Gastrocnemius medialis (tissue), 4 donors: ENCODE data around the gene OVCH2. TPM values are rescaled to one million over a fixed set of nuclear protein-coding genes. Genes with fewer than 3 reads are reported as not detected.

Source experiments
- ATAC-seq, 2 donors: fragments of 150-250 bp; one replicate each; pipeline ENCODE4 v1.9.1; 2016
- DNase-seq, 2 donors: peaks; one replicate each; pipeline ENCODE4 v3.0.0-alpha.2; 2019
- H3K27ac ChIP-seq, 4 donors: fragments of 200-600 bp; sonication (generic); 1 replicate in 1 of 4; 2 replicates in 3 of 4; pipeline ENCODE4 v1.5.1; 2016 to 2018; ENCODE audit warnings: mild to moderate bottlenecking in 2 of 4, moderate library complexity in 1 of 4
- H3K27me3 ChIP-seq, 3 donors: fragments of 200-600 bp; sonication (generic) in 2 of 3; 1 replicate in 1 of 3; 2 replicates in 2 of 3; pipeline versions ENCODE4 v1.5.1 to v1.6.0; 2016 to 2019; ENCODE audit warnings: mild to moderate bottlenecking in 1 of 3, moderate library complexity in 1 of 3
- H3K36me3 ChIP-seq, 2 donors: fragments of 200-600 bp; sonication (generic) in 1 of 2; one replicate each; pipeline ENCODE4 v1.5.1; 2017 to 2018
- H3K4me1 ChIP-seq, 2 donors: fragments of 200-600 bp; sonication (generic) in 1 of 2; one replicate each; pipeline ENCODE4 v1.5.1; 2016 to 2017; ENCODE audit warnings: mild to moderate bottlenecking in 2 of 2
- H3K4me3 ChIP-seq, 4 donors: fragments of 200-600 bp; sonication (generic) in 3 of 4; 1 replicate in 1 of 4; 2 replicates in 3 of 4; pipeline ENCODE4 v1.5.1; 2016 to 2019; ENCODE audit warnings: mild to moderate bottlenecking in 2 of 4
- H3K9me3 ChIP-seq, 3 donors: fragments of 200-600 bp; sonication (generic) in 2 of 3; 1 replicate in 1 of 3; 2 replicates in 2 of 3; pipeline ENCODE4 v1.5.1; 2016 to 2019
- POLR2A ChIP-seq, 2 donors: fragments of 450-650 bp; IDR thresholded peaks; one replicate each; pipeline ENCODE4 v1.6.1; 2017; ENCODE audit warnings: antibody characterized with exemption in 2 of 2, mild to moderate bottlenecking in 2 of 2, moderate library complexity in 2 of 2
- in situ Hi-C, 4 donors: fragments of 200-750 bp; cut with MboI; loops; one replicate each; pipeline versions ENCODE4 v1.15.0 to v1.8.0; 2017; ENCODE audit warnings: low sequenced_read_pairs in 4 of 4
- intact Hi-C: fragments of 100-400 bp; cut with DNase I; formaldehyde crosslinking; loops from one replicate; pipeline ENCODE4 v1.15.1; 2023; ENCODE audit warnings: low total_unique reads
- total RNA-seq, 4 donors: library from RNA; depleted of rRNA; stranded (reverse); fragments of >200 nt; gene quantifications; one replicate each; pipeline versions ENCODE4 v1.1.0 to v1.2.3, GENCODE V29; 2016
- TF ChIP-seq, protein P1 (sequence below), 5 experiments: fragments of 450-650 bp in 3 of 5; fragments of 200-600 bp in 2 of 5; sonication (generic) in 2 of 5; IDR thresholded peaks in 4 of 5; conservative IDR thresholded peaks in 1 of 5; 1 replicate in 4 of 5; 2 replicates in 1 of 5; pipeline ENCODE4 v1.5.1; 2016 to 2019; ENCODE audit warnings: antibody characterized with exemption in 5 of 5, mild to moderate bottlenecking in 3 of 5, moderate library complexity in 3 of 5

OVCH2 gene
- total RNA-seq, 4 donors from 2014 or later: not detected

DNA sequence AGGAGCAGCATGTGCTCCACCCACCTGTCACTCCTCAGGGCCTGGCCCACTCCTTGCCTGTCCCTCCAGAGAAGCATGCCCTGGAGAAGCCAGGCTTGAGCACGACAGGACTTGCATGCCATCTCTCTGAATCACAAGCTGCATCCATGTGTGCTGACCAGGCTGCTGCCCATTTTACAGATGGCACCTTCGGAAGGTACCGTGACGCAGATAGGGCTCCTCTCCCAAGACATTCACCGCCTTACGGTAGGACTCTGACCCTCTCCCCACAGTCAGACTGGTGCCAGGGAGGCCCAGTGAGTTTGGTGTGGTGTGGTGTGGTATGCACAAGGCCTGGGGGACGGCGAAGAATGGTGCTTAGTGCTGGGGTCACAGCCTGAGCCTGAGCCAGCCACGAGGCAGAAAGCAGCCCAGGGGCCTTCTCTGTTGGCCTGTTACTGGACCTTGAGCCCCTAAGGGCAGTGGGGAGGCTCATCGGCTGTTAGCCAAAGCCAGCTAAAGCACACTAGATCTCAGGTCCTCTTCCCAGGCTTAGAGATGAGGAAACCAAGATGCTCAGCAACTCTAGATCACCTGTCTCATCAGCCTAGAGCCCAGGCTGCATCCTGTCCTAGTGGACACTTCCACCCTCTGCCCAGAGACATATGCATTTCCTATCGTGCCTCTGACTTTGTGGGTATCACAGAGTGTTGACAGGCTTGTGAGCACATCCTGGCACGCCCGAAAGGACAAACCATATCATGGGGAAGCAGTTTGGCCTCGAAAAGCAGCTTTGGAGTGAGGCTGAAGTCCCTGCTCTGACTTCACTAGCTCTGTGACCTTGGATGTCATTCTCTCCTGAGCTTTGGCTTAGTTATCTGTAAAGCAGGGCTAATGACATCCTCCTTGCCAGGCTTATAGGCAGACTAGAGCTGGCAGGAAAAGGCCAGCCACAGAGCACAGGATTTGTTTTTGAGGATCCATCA is 50.7 kb downstream of the OVCH2 start:
- in situ Hi-C loops: loop anchor here in 1 of 4 donors (10.0 kb wide), 1 partner anchor 81 kb away; no protein-coding TSS in a partner anchor
- H3K36me3 ChIP-seq: peaks cover 0 to 54% of the 10 kb centered on the region in 2 donors
- intact Hi-C loops: no loop called here

DNA sequence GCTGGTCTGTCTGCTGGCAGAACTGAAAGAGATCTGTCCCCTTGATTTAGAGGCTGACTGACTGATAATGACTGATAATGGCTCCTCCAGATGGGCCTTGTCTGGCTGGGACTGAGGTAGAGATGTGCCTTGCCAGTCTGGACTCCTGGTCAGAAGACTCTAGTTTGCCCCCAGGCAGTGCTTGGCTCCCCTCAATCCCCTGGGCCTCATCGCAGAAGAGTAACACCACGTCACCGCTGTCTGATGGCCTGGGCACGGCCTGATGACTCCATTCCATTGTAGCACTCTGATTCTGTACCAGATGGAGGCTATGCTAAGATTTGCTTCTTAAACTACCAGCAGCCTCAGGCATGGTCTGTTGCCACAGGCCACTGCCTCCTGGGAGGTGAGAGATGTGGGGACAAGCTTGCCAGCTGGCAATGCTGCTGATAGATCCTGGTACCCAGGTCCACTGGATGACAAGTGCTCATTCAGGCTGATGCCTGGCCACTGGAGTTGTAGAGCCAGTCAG is 52.0 kb downstream of the OVCH2 start:
- ATAC-seq (no peak), DNase-seq (no peak)
- Histone ChIP-seq H3K4me3 (no peak overlapping the region), H3K36me3 (peaks cover 0 to 67% of the 10 kb centered on the region in 2 donors), H3K27me3 (no peaks in the 10 kb centered on the region), H3K4me1 (no peaks in the 10 kb centered on the region), H3K9me3 (no peaks in the 10 kb centered on the region), H3K27ac (no peak overlapping the region)
- in situ Hi-C loops: loop anchor here (5.0 to 10.0 kb wide), 2 partner anchors 79 to 82 kb away; no protein-coding TSS in a partner anchor
- intact Hi-C loops: no loop called here
- TF ChIP-seq, protein P1, sequence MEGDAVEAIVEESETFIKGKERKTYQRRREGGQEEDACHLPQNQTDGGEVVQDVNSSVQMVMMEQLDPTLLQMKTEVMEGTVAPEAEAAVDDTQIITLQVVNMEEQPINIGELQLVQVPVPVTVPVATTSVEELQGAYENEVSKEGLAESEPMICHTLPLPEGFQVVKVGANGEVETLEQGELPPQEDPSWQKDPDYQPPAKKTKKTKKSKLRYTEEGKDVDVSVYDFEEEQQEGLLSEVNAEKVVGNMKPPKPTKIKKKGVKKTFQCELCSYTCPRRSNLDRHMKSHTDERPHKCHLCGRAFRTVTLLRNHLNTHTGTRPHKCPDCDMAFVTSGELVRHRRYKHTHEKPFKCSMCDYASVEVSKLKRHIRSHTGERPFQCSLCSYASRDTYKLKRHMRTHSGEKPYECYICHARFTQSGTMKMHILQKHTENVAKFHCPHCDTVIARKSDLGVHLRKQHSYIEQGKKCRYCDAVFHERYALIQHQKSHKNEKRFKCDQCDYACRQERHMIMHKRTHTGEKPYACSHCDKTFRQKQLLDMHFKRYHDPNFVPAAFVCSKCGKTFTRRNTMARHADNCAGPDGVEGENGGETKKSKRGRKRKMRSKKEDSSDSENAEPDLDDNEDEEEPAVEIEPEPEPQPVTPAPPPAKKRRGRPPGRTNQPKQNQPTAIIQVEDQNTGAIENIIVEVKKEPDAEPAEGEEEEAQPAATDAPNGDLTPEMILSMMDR (IDR thresholded peaks at IDR 0.05 in 4 of 5, conservative IDR thresholded peaks at IDR 0.05 in 1 of 5): no peak
- TF ChIP-seq POLR2A (IDR thresholded peaks at IDR 0.05): no peak

More for the DNA sequence above, 50.7 kb downstream of the OVCH2 start:
- H3K4me1 ChIP-seq: no peaks in the 10 kb centered on the region
- no peak for ATAC-seq
- no peak for DNase-seq
- H3K27me3 ChIP-seq: no peaks in the 10 kb centered on the region
- peak overlapping the region in 1 of 4 donors; percentile 9 for H3K27ac ChIP-seq
- TF ChIP-seq POLR2A (IDR thresholded peaks at IDR 0.05): no peak
- TF ChIP-seq, protein P1 (IDR thresholded peaks at IDR 0.05 in 4 of 5, conservative IDR thresholded peaks at IDR 0.05 in 1 of 5): no peak
- no peaks in the 10 kb centered on the region for H3K9me3 ChIP-seq
- no peak overlapping the region for H3K4me3 ChIP-seq

DNA sequence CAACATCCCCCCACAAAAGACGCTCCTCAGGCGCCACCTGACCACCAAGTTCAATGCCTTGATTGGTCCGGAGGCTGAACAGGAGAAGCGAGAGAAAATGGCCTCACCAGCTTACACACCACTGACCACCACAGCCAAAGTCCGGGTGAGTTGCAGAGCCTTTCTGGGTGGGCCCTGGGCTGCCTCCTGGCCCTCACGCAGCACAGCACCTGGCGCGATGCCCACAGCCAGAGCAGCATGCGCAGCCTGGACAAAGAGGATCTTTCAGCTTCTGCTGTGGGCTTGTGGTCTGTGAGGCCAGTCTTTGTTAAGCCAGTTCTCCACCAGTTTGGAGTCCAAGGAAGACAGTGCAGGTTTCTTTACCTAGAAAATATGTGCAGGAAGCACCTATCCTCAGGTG is 54.6 kb downstream of the OVCH2 start:
- H3K27me3 ChIP-seq: no peaks in the 10 kb centered on the region
- DNase-seq (no peak), ATAC-seq (no peak)
- no peak for TF ChIP-seq POLR2A (IDR thresholded peaks at IDR 0.05)
- TF ChIP-seq, protein P1 (IDR thresholded peaks at IDR 0.05 in 4 of 5, conservative IDR thresholded peaks at IDR 0.05 in 1 of 5): no peak
- no peak overlapping the region for H3K4me3 ChIP-seq
- in situ Hi-C loops: loop anchor here (5.0 to 10.0 kb wide), 2 partner anchors 77 to 79 kb away; no protein-coding TSS in a partner anchor
- no peaks in the 10 kb centered on the region for H3K4me1 ChIP-seq
- no peaks in the 10 kb centered on the region for H3K9me3 ChIP-seq
- peaks cover 2 to 79% of the 10 kb centered on the region in 2 donors for H3K36me3 ChIP-seq
- intact Hi-C loops: no loop called here
- H3K27ac ChIP-seq: no peak overlapping the region

DNA sequence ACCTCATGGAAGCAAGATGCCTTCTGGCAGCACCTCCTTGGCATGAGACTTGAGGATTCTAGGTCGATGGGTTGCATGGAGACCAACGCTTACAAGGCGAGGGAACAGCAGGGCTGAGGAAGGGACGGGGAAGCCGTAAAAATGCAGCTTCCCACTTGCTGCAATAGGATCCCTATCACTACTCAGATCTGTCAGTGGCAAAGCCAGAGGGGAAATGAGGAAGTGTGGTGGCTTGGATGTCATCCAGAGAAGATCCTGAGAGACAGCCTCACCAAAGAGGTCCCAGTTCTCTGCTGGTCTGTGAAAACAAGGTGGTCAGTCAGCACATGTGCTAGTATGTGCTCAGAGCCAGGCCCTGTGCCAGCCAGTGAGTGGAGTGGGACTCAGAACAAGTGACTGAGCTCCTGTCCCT is 55.1 kb downstream of the OVCH2 start:
- in situ Hi-C loops (loop anchor here (5.0 to 10.0 kb wide), 2 partner anchors 76 to 79 kb away; no protein-coding TSS in a partner anchor), intact Hi-C loops (no loop called here)

More for the DNA sequence above, 55.1 kb downstream of the OVCH2 start:
- ATAC-seq (no peak), DNase-seq (no peak)
- peaks cover 2 to 79% of the 10 kb centered on the region in 2 donors for H3K36me3 ChIP-seq
- H3K27me3 ChIP-seq: no peaks in the 10 kb centered on the region
- TF ChIP-seq POLR2A (IDR thresholded peaks at IDR 0.05): no peak
- TF ChIP-seq, protein P1 (IDR thresholded peaks at IDR 0.05 in 4 of 5, conservative IDR thresholded peaks at IDR 0.05 in 1 of 5): no peak
- H3K27ac ChIP-seq: no peak overlapping the region
- no peak overlapping the region for H3K4me3 ChIP-seq
- H3K9me3 ChIP-seq: no peaks in the 10 kb centered on the region
- no peaks in the 10 kb centered on the region for H3K4me1 ChIP-seq
